D721Med (cell line): ENCODE measurements around the gene STIMATE.

Experiments used
- DNase-seq: peaks from one replicate; pipeline ENCODE4 v3.0.0; 2011; ENCODE audit warnings: low spot score; ENCODE audit not compliant: insufficient read length
- FAIRE-seq: peaks from 2 replicates; lab custom pipeline; 2011; peaks lifted over from hg19 to GRCh38; lab: Jason Lieb, UNC
- CTCF ChIP-seq: IDR thresholded peaks from 2 replicates; pipeline ENCODE4 v1.5.1; 2012; ENCODE audit warnings: mild to moderate bottlenecking, control low read depth; ENCODE audit not compliant: insufficient read depth; ENCODE audit errors: missing control alignments

Gene STIMATE

GRCh38 chr3:52839892-52840545 is 57.3 kb downstream of the STIMATE start:
- no peak for TF ChIP-seq CTCF
- DNase-seq = no peak
- no peak for FAIRE-seq

GRCh38 chr3:52839268-52839575 is 58.1 kb downstream of the STIMATE start:
- TF ChIP-seq CTCF = no peak
- DNase-seq (no peak), FAIRE-seq (no peak)

GRCh38 chr3:52838561-52839267 is 58.6 kb downstream of the STIMATE start:
- TF ChIP-seq CTCF = no peak
- FAIRE-seq (no peak), DNase-seq (no peak)

GRCh38 chr3:52836986-52837385 is 60.4 kb downstream of the STIMATE start:
- no peak for TF ChIP-seq CTCF
- no peak for DNase-seq
- no peak for FAIRE-seq

- FAIRE-seq (no peak), DNase-seq (no peak)
- no peak for TF ChIP-seq CTCF
Observed at GRCh38 chr3:52836471-52836845, 60.9 kb downstream of the STIMATE start.

- DNase-seq (no peak), FAIRE-seq (no peak)
- no peak for TF ChIP-seq CTCF
Observed at GRCh38 chr3:52835766-52836470, 61.4 kb downstream of the STIMATE start.
